Measurements from ENCODE around the gene PXDC1. TPM values are rescaled to one million over a fixed set of nuclear protein-coding genes. Genes with fewer than 3 reads are reported as not detected.

PXDC1 gene
- polyA plus RNA-seq, 1 donor from 2014 or later: 3.9 TPM

DNA sequence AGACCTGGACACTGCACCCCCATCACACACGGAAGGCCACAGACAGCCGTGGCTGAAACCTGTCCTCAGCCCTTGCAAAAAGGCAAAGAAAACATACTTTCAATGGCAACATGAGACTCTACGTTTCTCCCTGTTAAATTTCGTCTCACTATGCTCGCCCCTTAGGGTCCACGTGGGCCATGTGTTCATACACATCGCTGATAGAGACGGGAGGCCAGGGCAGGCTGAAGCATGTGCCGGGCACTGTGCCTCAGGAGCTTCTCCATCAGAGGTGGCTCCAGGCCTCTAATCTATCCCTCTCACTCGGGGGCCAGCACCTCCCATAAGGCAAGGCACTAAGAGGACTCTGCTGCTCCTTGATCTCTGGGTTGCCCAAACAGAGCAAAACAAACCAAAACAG, 17.5 kb downstream of the PXDC1 start:
- H3K9me3 ChIP-seq (ENCODE audit: low read length): no peaks in the 10 kb centered on the region
- H2AFZ ChIP-seq (ENCODE audit: low read depth, low read length): no peak overlapping the region
- no peak overlapping the region for H3K9ac ChIP-seq (ENCODE audit: low read length)
- H3F3A ChIP-seq (ENCODE audit: insufficient read depth, low read length, poor library complexity, severe bottlenecking): no peaks in the 10 kb centered on the region
- no peaks in the 10 kb centered on the region for H3K27me3 ChIP-seq (ENCODE audit: insufficient read depth, low read depth, low read length)
- no peak overlapping the region for H3K4me2 ChIP-seq (ENCODE audit: low read length)
- H3K79me2 ChIP-seq (replicated peaks; ENCODE audit: insufficient read depth, low read length): no peaks in the 10 kb centered on the region
- H3K9me2 ChIP-seq (ENCODE audit: insufficient read depth, low read length): no peaks in the 10 kb centered on the region
- H3K27ac ChIP-seq (ENCODE audit: low read length): no peak overlapping the region
- TF ChIP-seq EP300 (conservative IDR thresholded peaks at IDR 0.05; ENCODE audit: poor library complexity, severe bottlenecking): no peak
- no peak for TF ChIP-seq TAF1 (IDR thresholded peaks at IDR 0.05; ENCODE audit: low read depth)
- no peak for TF ChIP-seq MXI1 (conservative IDR thresholded peaks at IDR 0.05; ENCODE audit: poor library complexity, severe bottlenecking)
- TF ChIP-seq SMC3 (conservative IDR thresholded peaks at IDR 0.05; ENCODE audit: poor library complexity): no peak
- TF ChIP-seq RAD21 (conservative IDR thresholded peaks at IDR 0.05): no peak
- TF ChIP-seq, protein P1, sequence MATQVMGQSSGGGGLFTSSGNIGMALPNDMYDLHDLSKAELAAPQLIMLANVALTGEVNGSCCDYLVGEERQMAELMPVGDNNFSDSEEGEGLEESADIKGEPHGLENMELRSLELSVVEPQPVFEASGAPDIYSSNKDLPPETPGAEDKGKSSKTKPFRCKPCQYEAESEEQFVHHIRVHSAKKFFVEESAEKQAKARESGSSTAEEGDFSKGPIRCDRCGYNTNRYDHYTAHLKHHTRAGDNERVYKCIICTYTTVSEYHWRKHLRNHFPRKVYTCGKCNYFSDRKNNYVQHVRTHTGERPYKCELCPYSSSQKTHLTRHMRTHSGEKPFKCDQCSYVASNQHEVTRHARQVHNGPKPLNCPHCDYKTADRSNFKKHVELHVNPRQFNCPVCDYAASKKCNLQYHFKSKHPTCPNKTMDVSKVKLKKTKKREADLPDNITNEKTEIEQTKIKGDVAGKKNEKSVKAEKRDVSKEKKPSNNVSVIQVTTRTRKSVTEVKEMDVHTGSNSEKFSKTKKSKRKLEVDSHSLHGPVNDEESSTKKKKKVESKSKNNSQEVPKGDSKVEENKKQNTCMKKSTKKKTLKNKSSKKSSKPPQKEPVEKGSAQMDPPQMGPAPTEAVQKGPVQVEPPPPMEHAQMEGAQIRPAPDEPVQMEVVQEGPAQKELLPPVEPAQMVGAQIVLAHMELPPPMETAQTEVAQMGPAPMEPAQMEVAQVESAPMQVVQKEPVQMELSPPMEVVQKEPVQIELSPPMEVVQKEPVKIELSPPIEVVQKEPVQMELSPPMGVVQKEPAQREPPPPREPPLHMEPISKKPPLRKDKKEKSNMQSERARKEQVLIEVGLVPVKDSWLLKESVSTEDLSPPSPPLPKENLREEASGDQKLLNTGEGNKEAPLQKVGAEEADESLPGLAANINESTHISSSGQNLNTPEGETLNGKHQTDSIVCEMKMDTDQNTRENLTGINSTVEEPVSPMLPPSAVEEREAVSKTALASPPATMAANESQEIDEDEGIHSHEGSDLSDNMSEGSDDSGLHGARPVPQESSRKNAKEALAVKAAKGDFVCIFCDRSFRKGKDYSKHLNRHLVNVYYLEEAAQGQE (IDR thresholded peaks at IDR 0.05; ENCODE audit: borderline replicate concordance): no peak
- TF ChIP-seq EZH2 (IDR thresholded peaks at IDR 0.05; ENCODE audit: borderline replicate concordance, insufficient read depth, low read length, poor library complexity, severe bottlenecking): no peak
- TF ChIP-seq POLR2AphosphoS5 (IDR thresholded peaks at IDR 0.05): no peak
- TF ChIP-seq, protein P2, sequence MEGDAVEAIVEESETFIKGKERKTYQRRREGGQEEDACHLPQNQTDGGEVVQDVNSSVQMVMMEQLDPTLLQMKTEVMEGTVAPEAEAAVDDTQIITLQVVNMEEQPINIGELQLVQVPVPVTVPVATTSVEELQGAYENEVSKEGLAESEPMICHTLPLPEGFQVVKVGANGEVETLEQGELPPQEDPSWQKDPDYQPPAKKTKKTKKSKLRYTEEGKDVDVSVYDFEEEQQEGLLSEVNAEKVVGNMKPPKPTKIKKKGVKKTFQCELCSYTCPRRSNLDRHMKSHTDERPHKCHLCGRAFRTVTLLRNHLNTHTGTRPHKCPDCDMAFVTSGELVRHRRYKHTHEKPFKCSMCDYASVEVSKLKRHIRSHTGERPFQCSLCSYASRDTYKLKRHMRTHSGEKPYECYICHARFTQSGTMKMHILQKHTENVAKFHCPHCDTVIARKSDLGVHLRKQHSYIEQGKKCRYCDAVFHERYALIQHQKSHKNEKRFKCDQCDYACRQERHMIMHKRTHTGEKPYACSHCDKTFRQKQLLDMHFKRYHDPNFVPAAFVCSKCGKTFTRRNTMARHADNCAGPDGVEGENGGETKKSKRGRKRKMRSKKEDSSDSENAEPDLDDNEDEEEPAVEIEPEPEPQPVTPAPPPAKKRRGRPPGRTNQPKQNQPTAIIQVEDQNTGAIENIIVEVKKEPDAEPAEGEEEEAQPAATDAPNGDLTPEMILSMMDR (IDR thresholded peaks at IDR 0.05; ENCODE audit: poor library complexity, severe bottlenecking): no peak
- H3K36me3 ChIP-seq (ENCODE audit: insufficient read depth, low read length): no peaks in the 10 kb centered on the region
- no peak overlapping the region for H3K4me3 ChIP-seq (ENCODE audit: low read length)
- H4K20me1 ChIP-seq (ENCODE audit: insufficient read depth): no peaks in the 10 kb centered on the region

GRCh38 chr6:3733321-3733925, 18.1 kb downstream of the PXDC1 start:
- H3K4me2 ChIP-seq (ENCODE audit: low read length): no peak overlapping the region
- no peaks in the 10 kb centered on the region for H3K79me2 ChIP-seq (replicated peaks; ENCODE audit: insufficient read depth, low read length)
- H4K20me1 ChIP-seq (ENCODE audit: insufficient read depth): no peaks in the 10 kb centered on the region

More at GRCh38 chr6:3733321-3733925, 18.1 kb downstream of the PXDC1 start:
- no peak overlapping the region for H3K9ac ChIP-seq (ENCODE audit: low read length)
- H3F3A ChIP-seq (ENCODE audit: insufficient read depth, low read length, poor library complexity, severe bottlenecking): no peaks in the 10 kb centered on the region
- no peak overlapping the region for H3K27ac ChIP-seq (ENCODE audit: low read length)
- H2AFZ ChIP-seq (ENCODE audit: low read depth, low read length): no peak overlapping the region
- H3K4me3 ChIP-seq (ENCODE audit: low read length): no peak overlapping the region
- no peaks in the 10 kb centered on the region for H3K9me2 ChIP-seq (ENCODE audit: insufficient read depth, low read length)
- H3K27me3 ChIP-seq (ENCODE audit: insufficient read depth, low read depth, low read length): no peaks in the 10 kb centered on the region
- no peaks in the 10 kb centered on the region for H3K9me3 ChIP-seq (ENCODE audit: low read length)
- no peaks in the 10 kb centered on the region for H3K36me3 ChIP-seq (ENCODE audit: insufficient read depth, low read length)
- TF ChIP-seq, protein P2 (IDR thresholded peaks at IDR 0.05; ENCODE audit: poor library complexity, severe bottlenecking): no peak
- TF ChIP-seq MXI1 (conservative IDR thresholded peaks at IDR 0.05; ENCODE audit: poor library complexity, severe bottlenecking) (no peak), TAF1 (IDR thresholded peaks at IDR 0.05; ENCODE audit: low read depth) (no peak), EZH2 (IDR thresholded peaks at IDR 0.05; ENCODE audit: borderline replicate concordance, insufficient read depth, low read length, poor library complexity, severe bottlenecking) (no peak), RAD21 (conservative IDR thresholded peaks at IDR 0.05) (no peak), SMC3 (conservative IDR thresholded peaks at IDR 0.05; ENCODE audit: poor library complexity) (no peak), EP300 (conservative IDR thresholded peaks at IDR 0.05; ENCODE audit: poor library complexity, severe bottlenecking) (no peak), POLR2AphosphoS5 (IDR thresholded peaks at IDR 0.05) (no peak)
- TF ChIP-seq, protein P1 (IDR thresholded peaks at IDR 0.05; ENCODE audit: borderline replicate concordance): no peak

Measured in neural cell (in vitro differentiated cells).